Measurements from ENCODE around the gene EDEM3. TPM values are rescaled to one million over a fixed set of nuclear protein-coding genes. Genes with fewer than 3 reads are reported as not detected.

The EDEM3 gene
- total and polyA plus RNA-seq, 2 donors (not counting 1 experiment from before 2014, with no cell fraction given) = 4.3 to 20.9 TPM

- peaks cover 16% of the 10 kb centered on the region in 2 donors for H3K4me1 ChIP-seq (ENCODE audit: control insufficient read depth in 2 of 2, insufficient read depth in 2 of 2, low read length in 2 of 2)
- DNase-seq (no peak), ATAC-seq (ENCODE audit: low read depth) (no peak)
- H3K4me1 Mint-ChIP-seq = peaks cover 26% of the 10 kb centered on the region
- peaks cover 32% of the 10 kb centered on the region for H3K79me2 ChIP-seq (ENCODE audit: control insufficient read depth, insufficient read depth, low read length)
- H3K27me3 Mint-ChIP-seq = peaks cover 4% of the 10 kb centered on the region
- intact Hi-C loops (cut with micrococcal nuclease) = loop anchor here (10.0 kb wide), 2 partner anchors 1118 to 1278 kb away; partner anchors contain the start of genes ARPC5 and SMG7
- H3K27me3 ChIP-seq (replicated peaks in 1 of 4; ENCODE audit: control extremely low read depth in 1 of 4, control insufficient read depth in 3 of 4, insufficient read depth in 4 of 4, low read length in 3 of 4) = peaks cover 0 to 4% (median under 1%) of the 10 kb centered on the region in 4 experiments
- H3K4me2 ChIP-seq (replicated peaks; ENCODE audit: low read depth, low read length, poor library complexity, severe bottlenecking) = peak overlapping the region; percentile 93
- ChIA-PET POLR2A (no interaction called here), CTCF (no interaction called here)
- H3K27ac ChIP-seq (ENCODE audit: low read length in 2 of 2) = no peak overlapping the region
- H4K20me1 ChIP-seq (ENCODE audit: control insufficient read depth, insufficient read depth, low read length, poor library complexity, severe bottlenecking) = no peaks in the 10 kb centered on the region
- no CpG with 5 or more reads among the region's 5 CpGs for WGBS (ENCODE audit: insufficient coverage)
- TF ChIP-seq CTCF (IDR thresholded peaks at IDR 0.05) = no peak
- no peak for TF ChIP-seq EZH2 (IDR thresholded peaks at IDR 0.05; ENCODE audit: borderline replicate concordance, insufficient read depth, low read depth, low read length, poor library complexity, severe bottlenecking)
- peak overlapping the region; percentile 94 for H3K27ac Mint-ChIP-seq
- no peak overlapping the region for H2AFZ ChIP-seq (ENCODE audit: insufficient read depth, low read depth, low read length, poor library complexity, severe bottlenecking)
- peak overlapping the region; percentile 95 for H3K4me3 Mint-ChIP-seq
- peak overlapping the region; percentile 89 for H3K9ac ChIP-seq (ENCODE audit: low read length)
- H3K9me3 ChIP-seq (ENCODE audit: control extremely low read depth in 1 of 3, control insufficient read depth in 2 of 3, insufficient read depth in 1 of 3, low read length in 2 of 3) = no peaks in the 10 kb centered on the region
- H3K4me3 ChIP-seq (ENCODE audit: control extremely low read depth in 1 of 5, extremely low read depth in 1 of 5, insufficient read depth in 1 of 5, low read depth in 2 of 5, low read length in 4 of 5) = peak overlapping the region in 2 of 5 experiments; percentile 91 to 93
- no peaks in the 10 kb centered on the region for H3K36me3 ChIP-seq (replicated peaks in 1 of 2; ENCODE audit: control extremely low read depth in 1 of 2, control insufficient read depth in 1 of 2, extremely low read depth in 1 of 2, insufficient read depth in 2 of 2, low read length in 1 of 2)
- no peaks in the 10 kb centered on the region for H3K9me3 Mint-ChIP-seq (ENCODE audit: insufficient read depth)
These were observed 1.5 kb downstream of the EDEM3 start for GRCh38 chr1:184753117-184753516.

GRCh38 chr1:184752656-184753055, 2.0 kb downstream of the EDEM3 start:
- Mint-ChIP-seq H3K9me3 (ENCODE audit: insufficient read depth) (no peaks in the 10 kb centered on the region), H3K4me1 (peaks cover 26% of the 10 kb centered on the region), H3K27ac (no peak overlapping the region), H3K27me3 (peaks cover 4% of the 10 kb centered on the region), H3K4me3 (peak overlapping the region; percentile 95)
- WGBS (ENCODE audit: insufficient coverage) = no CpG with 5 or more reads among the region's 2 CpGs
- Histone ChIP-seq H3K36me3 (replicated peaks in 1 of 2; ENCODE audit: control extremely low read depth in 1 of 2, control insufficient read depth in 1 of 2, extremely low read depth in 1 of 2, insufficient read depth in 2 of 2, low read length in 1 of 2) (no peaks in the 10 kb centered on the region), H3K4me2 (replicated peaks; ENCODE audit: low read depth, low read length, poor library complexity, severe bottlenecking) (no peak overlapping the region), H3K27ac (ENCODE audit: low read length in 2 of 2) (no peak overlapping the region), H2AFZ (ENCODE audit: insufficient read depth, low read depth, low read length, poor library complexity, severe bottlenecking) (no peak overlapping the region), H4K20me1 (ENCODE audit: control insufficient read depth, insufficient read depth, low read length, poor library complexity, severe bottlenecking) (no peaks in the 10 kb centered on the region), H3K4me1 (ENCODE audit: control insufficient read depth in 2 of 2, insufficient read depth in 2 of 2, low read length in 2 of 2) (peaks cover 16 to 18% of the 10 kb centered on the region in 2 donors), H3K4me3 (ENCODE audit: control extremely low read depth in 1 of 5, extremely low read depth in 1 of 5, insufficient read depth in 1 of 5, low read depth in 2 of 5, low read length in 4 of 5) (no peak overlapping the region), H3K79me2 (ENCODE audit: control insufficient read depth, insufficient read depth, low read length) (peaks cover 32% of the 10 kb centered on the region), H3K9ac (ENCODE audit: low read length) (no peak overlapping the region), H3K27me3 (replicated peaks in 1 of 4; ENCODE audit: control extremely low read depth in 1 of 4, control insufficient read depth in 3 of 4, insufficient read depth in 4 of 4, low read length in 3 of 4) (peaks cover 0 to 4% (median 0%) of the 10 kb centered on the region in 4 experiments), H3K9me3 (ENCODE audit: control extremely low read depth in 1 of 3, control insufficient read depth in 2 of 3, insufficient read depth in 1 of 3, low read length in 2 of 3) (no peaks in the 10 kb centered on the region)
- DNase-seq (peak; percentile 20), ATAC-seq (ENCODE audit: low read depth) (no peak)
- TF ChIP-seq EZH2 (IDR thresholded peaks at IDR 0.05; ENCODE audit: borderline replicate concordance, insufficient read depth, low read depth, low read length, poor library complexity, severe bottlenecking) = no peak
- no peak for TF ChIP-seq CTCF (IDR thresholded peaks at IDR 0.05)
- intact Hi-C loops (cut with micrococcal nuclease) = loop anchor here (10.0 kb wide), 2 partner anchors 1118 to 1278 kb away; partner anchors contain the start of genes ARPC5 and SMG7
- POLR2A ChIA-PET = no interaction called here
- CTCF ChIA-PET = no interaction called here
